Stimulated activated CD4-positive, alpha-beta T cell treated with anti-CD3 and anti-CD28 coated beads, Interleukin-1b, Interleukin-23, amount 100 ng/mL, for 48 hours (primary cell): ENCODE measurements around the gene SLC8A1.

Experiments used
- DNase-seq: peaks from one replicate; pipeline ENCODE4 v3.0.0-alpha.2; 2020

The SLC8A1 gene

GRCh38 chr2:40178171-40178778, 273.6 kb downstream of the SLC8A1 start:
- no peak for DNase-seq

GRCh38 chr2:40177366-40177765, 274.5 kb downstream of the SLC8A1 start:
- DNase-seq = no peak

GRCh38 chr2:40173276-40173675, 278.6 kb downstream of the SLC8A1 start:
- DNase-seq = no peak

DNA sequence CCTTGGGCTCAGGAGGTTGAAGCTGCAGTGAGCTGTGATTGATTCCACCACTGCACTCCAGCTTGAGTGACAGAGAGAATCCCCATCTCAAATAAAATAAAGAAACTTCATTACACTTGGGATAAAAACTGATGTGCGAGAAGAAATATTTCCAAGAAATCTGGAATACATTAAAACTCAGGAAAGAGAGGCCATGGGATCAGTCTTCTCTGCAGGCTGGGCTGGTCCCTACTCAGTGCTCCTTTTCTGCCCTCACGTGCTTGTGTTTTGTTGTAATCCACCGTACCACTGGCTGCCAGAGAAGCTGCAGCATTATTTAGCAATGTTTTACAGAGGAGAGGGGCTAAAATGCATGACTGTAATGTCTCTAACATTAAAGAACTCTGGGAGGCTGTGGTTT, 282.0 kb downstream of the SLC8A1 start:
- no peak for DNase-seq

- DNase-seq = no peak
Observed at GRCh38 chr2:40169430-40169829, 282.5 kb downstream of the SLC8A1 start.

DNA sequence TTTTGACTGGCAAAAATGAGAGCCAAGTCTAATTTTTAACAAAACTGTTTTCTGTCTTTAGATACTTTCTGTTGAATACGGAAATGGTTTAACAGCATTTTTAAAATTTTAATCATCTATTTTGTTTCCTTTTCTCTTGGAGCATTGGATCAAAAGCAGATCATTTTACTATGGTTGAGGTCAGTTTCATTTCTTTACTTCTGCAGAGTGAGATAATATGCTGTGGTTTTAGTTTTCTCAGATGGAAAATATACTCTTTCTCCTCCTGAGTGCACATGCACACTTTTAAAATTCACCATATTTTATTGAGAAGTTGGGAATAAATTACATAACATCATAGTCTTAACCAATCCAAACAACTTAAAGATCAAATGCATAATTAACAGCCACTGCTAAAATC, 283.3 kb downstream of the SLC8A1 start:
- no peak for DNase-seq

DNA sequence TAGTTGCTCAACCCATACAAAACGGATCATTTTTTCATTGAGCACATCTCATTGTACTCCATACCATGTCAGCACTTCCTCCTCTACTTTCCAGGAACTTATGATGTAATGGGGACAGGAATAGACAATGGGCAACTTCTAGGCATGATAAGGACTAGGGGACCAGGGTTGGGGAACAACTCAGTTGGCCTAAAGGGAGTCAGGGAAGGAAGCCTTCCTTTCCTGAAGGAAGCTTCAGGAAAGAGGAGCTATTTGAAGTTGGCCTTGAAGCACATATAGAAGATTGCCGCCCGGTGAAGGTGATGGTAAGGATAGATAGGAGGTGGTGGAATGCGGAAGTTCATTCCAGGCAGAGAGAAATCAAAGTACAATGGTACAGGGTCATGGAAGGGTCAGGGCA, 283.9 kb downstream of the SLC8A1 start:
- DNase-seq = no peak

DNA sequence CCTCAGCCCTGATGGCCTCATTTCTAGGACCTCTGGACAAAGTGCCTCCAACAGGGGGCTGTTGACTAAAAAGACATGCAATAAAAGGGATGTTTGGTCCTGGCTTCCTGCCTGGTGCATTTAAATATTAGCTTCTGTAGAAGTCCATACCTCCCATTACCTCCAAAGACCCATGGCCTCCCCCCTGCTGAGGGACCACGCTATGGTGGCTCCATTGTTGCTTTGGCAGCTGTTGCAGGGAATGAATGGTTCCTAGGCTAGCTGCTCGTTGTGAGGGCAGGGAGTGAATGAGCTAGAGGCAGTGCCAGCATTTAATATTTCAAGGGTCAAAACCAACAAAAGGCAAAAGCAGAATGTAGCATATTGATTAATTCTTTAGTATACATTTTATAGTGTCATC, 285.9 kb downstream of the SLC8A1 start:
- no peak for DNase-seq

- DNase-seq = no peak
Observed at GRCh38 chr2:40165509-40165844, 286.4 kb downstream of the SLC8A1 start.

DNA sequence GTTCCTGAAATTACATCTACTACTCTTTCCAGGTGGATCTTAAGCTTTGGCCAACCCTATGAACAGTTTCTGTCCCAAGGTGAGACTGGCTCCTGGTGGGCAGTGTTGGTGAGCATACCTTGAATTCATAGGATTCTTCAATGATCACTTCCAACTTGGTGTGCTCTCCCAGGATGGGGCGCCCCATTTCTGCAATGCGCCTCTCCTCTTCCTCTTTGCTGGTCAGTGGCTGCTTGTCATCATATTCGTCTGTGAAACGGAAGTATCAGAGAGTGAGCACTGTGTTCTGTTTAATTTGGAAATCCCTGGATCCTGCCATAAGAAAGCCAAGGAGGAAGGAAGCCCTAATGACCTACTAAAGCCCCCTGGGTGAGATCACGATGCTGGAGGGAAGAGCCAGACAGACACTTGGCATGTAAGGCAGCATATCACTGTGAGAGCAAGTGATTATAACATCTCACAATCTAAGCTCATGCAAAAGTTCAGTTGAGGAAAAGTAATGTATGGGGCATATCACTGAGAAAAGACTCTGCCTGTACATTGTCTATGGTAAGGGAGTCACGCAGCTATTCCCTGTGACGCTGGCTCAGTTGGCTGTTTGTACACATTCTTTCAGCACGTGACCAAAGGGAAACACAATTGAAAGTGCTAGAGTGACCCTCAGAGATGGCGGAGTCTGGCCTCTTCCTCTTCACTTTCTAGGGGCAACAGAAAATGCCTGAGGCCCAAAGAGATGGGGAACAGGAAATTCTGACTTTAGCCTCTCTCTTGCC, 287.0 kb downstream of the SLC8A1 start:
- no peak for DNase-seq

- no peak for DNase-seq
Observed at GRCh38 chr2:40161986-40162385, 289.9 kb downstream of the SLC8A1 start.

DNA sequence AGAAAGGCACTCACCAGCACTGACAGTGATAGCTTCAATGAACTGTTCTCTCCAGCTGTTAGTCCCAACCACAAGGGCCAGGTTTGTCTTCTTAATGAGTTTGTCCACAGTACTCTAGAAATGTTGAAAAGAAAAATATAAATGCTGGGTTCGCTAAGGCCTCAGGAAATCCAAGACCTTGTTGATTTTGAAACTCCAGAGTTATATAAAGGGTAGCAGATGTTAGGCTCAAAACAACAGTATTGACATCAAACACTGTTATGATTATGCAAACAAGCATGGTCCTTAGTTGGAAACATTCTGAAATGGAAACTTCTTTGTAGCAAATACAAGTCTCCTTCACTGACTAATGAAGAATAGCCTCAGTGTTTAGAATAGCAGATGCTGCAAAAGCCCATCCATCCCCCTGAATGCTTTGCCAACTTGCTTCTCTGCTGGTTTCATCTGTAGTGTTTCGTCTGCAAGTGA, 291.1 kb downstream of the SLC8A1 start:
- no peak for DNase-seq

DNA sequence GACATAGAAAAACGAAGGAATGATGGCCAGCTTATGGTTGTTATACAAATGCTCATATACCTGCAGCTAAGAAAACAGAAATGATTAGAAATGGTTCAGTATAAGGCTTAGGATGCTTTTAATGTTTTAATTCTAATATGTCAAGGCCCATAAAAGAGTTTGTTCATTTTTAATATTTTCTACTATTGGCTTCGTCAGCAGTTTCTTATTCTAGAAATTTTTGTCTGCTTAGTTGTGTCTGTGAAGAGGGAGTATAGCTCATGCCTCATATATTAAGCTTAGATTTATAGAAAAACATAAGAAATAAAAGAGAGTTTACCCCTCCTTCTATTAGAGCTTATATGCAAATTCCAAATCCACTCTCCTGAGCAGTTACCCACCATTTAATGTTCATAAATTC, 292.6 kb downstream of the SLC8A1 start:
- DNase-seq = no peak

DNA sequence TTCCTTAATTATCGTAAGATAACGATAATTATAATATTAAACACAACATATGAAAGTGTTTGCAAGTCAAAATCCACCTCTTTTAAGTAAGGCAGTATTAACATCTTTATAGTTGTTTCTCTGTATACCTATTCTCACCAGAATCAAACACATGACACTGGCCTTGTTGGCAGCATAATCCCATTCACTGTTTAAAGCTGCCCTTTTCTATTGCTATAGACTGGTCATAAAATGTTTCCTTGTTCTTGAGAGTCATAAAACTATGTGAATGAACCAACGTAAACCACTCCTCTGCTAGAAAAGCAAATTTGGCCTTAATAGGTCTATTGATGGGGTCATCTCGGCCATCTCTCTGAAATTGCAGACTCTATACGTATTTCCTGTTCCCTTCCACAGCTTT, 293.1 kb downstream of the SLC8A1 start:
- DNase-seq = no peak

- no peak for DNase-seq
Observed at GRCh38 chr2:40155728-40156127, 296.2 kb downstream of the SLC8A1 start.

DNA sequence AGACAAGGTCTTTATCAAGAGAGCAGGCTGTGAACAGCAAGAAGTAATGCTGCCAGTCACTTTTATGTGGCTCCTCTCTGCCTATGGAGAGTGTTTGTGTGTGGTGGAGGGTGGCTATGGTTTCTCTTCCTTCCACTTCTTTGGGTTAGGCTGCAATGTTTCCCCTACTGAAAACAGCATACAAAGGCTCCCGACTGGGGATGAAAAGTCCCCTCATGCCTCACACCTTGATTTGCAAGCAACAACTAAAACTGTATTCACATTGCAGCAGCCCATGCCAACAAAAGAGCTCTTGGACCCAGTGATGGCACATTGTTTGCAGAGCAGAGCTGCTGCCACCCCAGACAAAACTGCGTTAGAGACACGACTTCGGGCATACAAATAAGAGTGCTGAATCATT, 301.6 kb downstream of the SLC8A1 start:
- no peak for DNase-seq

DNA sequence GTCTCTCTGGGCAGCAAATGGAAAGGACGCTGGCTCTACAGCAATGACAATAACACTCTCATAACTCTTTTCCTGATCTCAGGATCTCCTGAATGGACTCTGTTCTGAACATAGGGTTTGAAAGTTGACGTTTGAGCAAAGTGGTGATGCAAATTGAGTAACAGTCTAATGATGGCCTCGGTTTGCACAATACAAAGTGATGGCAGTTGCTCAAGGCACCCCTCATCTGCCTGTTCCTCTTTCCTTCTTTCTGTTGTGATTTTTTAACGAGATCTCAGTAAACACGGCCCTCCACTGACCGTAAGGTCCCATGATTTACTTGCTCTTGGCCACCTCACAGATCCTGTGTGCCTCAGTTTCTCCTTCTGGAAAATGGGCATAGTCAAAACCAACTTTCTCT, 303.6 kb downstream of the SLC8A1 start:
- DNase-seq = no peak

- no peak for DNase-seq
Observed at GRCh38 chr2:40147360-40147759, 304.5 kb downstream of the SLC8A1 start.

DNA sequence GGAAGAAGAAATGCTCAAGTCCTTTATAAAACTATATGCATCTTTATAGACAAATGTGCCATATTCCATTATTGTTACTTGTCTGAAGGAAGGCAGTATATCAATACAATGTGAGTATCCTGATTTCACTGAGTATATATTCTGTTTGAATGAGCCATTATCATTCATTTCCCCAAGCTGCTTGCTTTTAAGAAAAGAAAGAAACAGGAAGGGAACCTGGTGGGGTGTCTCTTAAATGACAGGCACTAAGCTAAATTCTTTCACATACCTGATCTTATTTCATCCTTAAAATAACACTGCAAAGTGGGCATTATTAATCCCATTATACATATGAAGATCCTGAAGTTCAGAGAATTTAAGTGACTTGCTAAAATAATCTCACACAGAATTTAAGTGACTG, 307.9 kb downstream of the SLC8A1 start:
- no peak for DNase-seq

GRCh38 chr2:40138314-40138713, 313.6 kb downstream of the SLC8A1 start:
- DNase-seq = no peak

DNA sequence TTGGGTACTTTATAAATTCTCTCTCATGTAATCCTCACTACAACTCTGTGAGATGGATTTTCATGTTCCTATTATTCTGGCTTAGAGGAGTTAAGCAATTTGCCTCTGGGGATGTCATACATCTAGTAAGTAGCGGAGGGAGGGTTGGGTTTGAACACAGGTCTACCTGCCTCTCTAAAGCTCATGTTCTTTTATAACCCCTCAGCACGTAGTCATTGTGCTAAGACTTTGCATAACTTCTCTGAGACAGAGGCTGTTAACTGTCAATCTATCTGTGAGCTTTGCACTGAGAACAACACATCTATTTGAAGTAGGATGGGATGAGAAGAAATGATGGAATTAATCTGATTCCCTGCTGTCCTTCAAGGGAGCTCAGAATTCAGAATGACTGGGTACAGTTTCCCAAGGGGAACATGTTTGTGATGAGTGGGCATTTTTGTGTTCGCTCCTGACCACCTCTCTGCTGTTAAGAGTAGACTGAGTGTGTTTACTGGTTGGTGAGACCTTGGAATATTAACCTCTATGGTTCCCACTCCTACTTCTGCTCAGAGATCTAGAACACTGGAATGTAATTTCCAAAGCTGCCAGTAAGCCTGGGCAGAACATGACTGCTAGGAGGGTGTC, 320.7 kb downstream of the SLC8A1 start:
- no peak for DNase-seq

- DNase-seq = no peak
Observed at GRCh38 chr2:40130251-40130994, 321.5 kb downstream of the SLC8A1 start.

DNA sequence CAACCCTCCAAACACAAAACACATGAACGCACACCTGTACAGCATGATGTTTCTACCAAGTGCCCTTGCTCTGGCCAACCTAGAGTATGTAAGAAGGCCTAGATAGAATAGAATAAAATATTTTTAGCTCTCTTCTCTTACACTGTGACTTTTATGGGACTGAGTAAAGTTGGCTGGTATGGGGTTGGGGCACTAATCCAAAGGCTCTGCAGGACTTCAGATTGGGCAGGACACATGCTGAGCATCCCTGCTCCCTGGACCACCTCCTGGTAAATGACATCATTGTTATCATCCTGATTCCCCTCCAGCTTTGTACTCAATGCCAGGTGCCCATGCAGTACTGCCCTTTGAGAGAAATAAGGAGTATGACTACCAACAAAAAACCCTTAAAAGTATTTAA, 322.2 kb downstream of the SLC8A1 start:
- DNase-seq = no peak

- no peak for DNase-seq
Observed at GRCh38 chr2:40128796-40129195, 323.1 kb downstream of the SLC8A1 start.
